Measurements from ENCODE around the gene TMEM258. TPM values are rescaled to one million over a fixed set of nuclear protein-coding genes. Genes with fewer than 3 reads are reported as not detected.

TMEM258 gene
- total and polyA plus RNA-seq, 2 experiments from 2014 or later: 71.3 to 519 TPM

GRCh38 chr11:61773809-61774208, 18.6 kb downstream of the TMEM258 start:
- Histone ChIP-seq H3K9me2 (ENCODE audit: insufficient read depth) (no peaks in the 10 kb centered on the region), H3F3A (replicated peaks; ENCODE audit: low read depth) (0 out of 2 replicates have a peak, but pooled peaks cover 2% of the 10 kb centered on the region), H3K4me3 (no peak overlapping the region), H2AFZ (no peak overlapping the region), H3K27ac (ENCODE audit: low read depth) (no peak overlapping the region), H4K20me1 (replicated peaks; ENCODE audit: insufficient read depth) (no peaks in the 10 kb centered on the region), H3K27me3 (ENCODE audit: insufficient read depth) (no peaks in the 10 kb centered on the region), H3K79me2 (replicated peaks; ENCODE audit: insufficient read depth) (no peaks in the 10 kb centered on the region), H3K36me3 (ENCODE audit: insufficient read depth) (no peaks in the 10 kb centered on the region), H3K4me1 (ENCODE audit: insufficient read depth) (peaks cover 6% of the 10 kb centered on the region), H3K4me2 (no peak overlapping the region)
- no peak overlapping the region for H3K4me3 Mint-ChIP-seq
- TF ChIP-seq NANOG (IDR thresholded peaks at IDR 0.05; ENCODE audit: borderline replicate concordance) (no peak), POLR2AphosphoS5 (IDR thresholded peaks at IDR 0.05; ENCODE audit: low read depth) (no peak)
- no peak for ATAC-seq
- no peak overlapping the region for H3K27ac Mint-ChIP-seq
- no peak for DNase-seq (ENCODE audit: low spot score)
- H3K4me1 Mint-ChIP-seq: peaks cover 27% of the 10 kb centered on the region
- 0 out of 3 replicates have a peak, but pooled peaks cover 3% of the 10 kb centered on the region for H3K9me3 Mint-ChIP-seq
- peaks cover 3% of the 10 kb centered on the region; the same call in 1 of the 3 replicates for H3K36me3 Mint-ChIP-seq (ENCODE audit: low read depth)
- H3K27me3 Mint-ChIP-seq (ENCODE audit: insufficient read depth, low read depth, poor library complexity): peaks cover 8% of the 10 kb centered on the region

- ATAC-seq (no peak), DNase-seq (ENCODE audit: low spot score) (no peak)
- H3K4me3 ChIP-seq: no peak overlapping the region
- H3K4me2 ChIP-seq: no peak overlapping the region
- no peaks in the 10 kb centered on the region for H3K27me3 ChIP-seq (ENCODE audit: insufficient read depth)
- 0 out of 3 replicates have a peak, but pooled peaks cover 3% of the 10 kb centered on the region for H3K9me3 Mint-ChIP-seq
- H2AFZ ChIP-seq: no peak overlapping the region
- H3K27me3 Mint-ChIP-seq (ENCODE audit: insufficient read depth, low read depth, poor library complexity): peaks cover 8% of the 10 kb centered on the region
- H3K4me1 Mint-ChIP-seq: peaks cover 27% of the 10 kb centered on the region
- peaks cover 3% of the 10 kb centered on the region; the same call in 2 of the 3 replicates for H3K36me3 Mint-ChIP-seq (ENCODE audit: low read depth)
- no peak overlapping the region for H3K4me3 Mint-ChIP-seq
- no peaks in the 10 kb centered on the region for H3K36me3 ChIP-seq (ENCODE audit: insufficient read depth)
- H3F3A ChIP-seq (replicated peaks; ENCODE audit: low read depth): 0 out of 2 replicates have a peak, but pooled peaks cover 2% of the 10 kb centered on the region
- no peak overlapping the region for H3K27ac Mint-ChIP-seq
- H3K4me1 ChIP-seq (ENCODE audit: insufficient read depth): peaks cover 6% of the 10 kb centered on the region
- H4K20me1 ChIP-seq (replicated peaks; ENCODE audit: insufficient read depth): no peaks in the 10 kb centered on the region
- H3K27ac ChIP-seq (ENCODE audit: low read depth): no peak overlapping the region
- no peaks in the 10 kb centered on the region for H3K79me2 ChIP-seq (replicated peaks; ENCODE audit: insufficient read depth)
- no peaks in the 10 kb centered on the region for H3K9me2 ChIP-seq (ENCODE audit: insufficient read depth)
- TF ChIP-seq CTCF (conservative IDR thresholded peaks at IDR 0.05; ENCODE audit: low read depth in 2 of 2) (no peak), POLR2AphosphoS5 (IDR thresholded peaks at IDR 0.05; ENCODE audit: low read depth) (no peak), CREB1 (CRISPR knock-in tag; IDR thresholded peaks at IDR 0.05; ENCODE audit: low read depth) (no peak), REST (IDR thresholded peaks at IDR 0.05; ENCODE audit: unreplicated experiment) (no peak), ETS1 (IDR thresholded peaks at IDR 0.05) (no peak), JUNB (IDR thresholded peaks at IDR 0.05; ENCODE audit: unreplicated experiment) (no peak), STAT1 (IDR thresholded peaks at IDR 0.05; ENCODE audit: unreplicated experiment) (no peak), EZH2 (IDR thresholded peaks at IDR 0.05; ENCODE audit: low read depth, unreplicated experiment) (no peak), NANOG (IDR thresholded peaks at IDR 0.05; ENCODE audit: borderline replicate concordance) (no peak), ZNF331 (CRISPR knock-in tag; IDR thresholded peaks at IDR 0.05; ENCODE audit: low read depth) (no peak), EZH2phosphoT487 (IDR thresholded peaks at IDR 0.05; ENCODE audit: unreplicated experiment) (no peak), ZNF114 (CRISPR knock-in tag; IDR thresholded peaks at IDR 0.05) (no peak)
Measured at GRCh38 chr11:61773356-61773755, 19.0 kb downstream of the TMEM258 start.

Measured in GM23338 (cell line).